HG03469 (cell line): ENCODE data around the gene CACNA1C.

Source experiments
- ATAC-seq: cut with Tn5 transposase; IDR thresholded peaks from one replicate; pipeline ENCODE4 v1.9.1; 2021; ENCODE audit warnings: mild to moderate bottlenecking, moderate library complexity, moderate number of reproducible peaks; ENCODE audit not compliant: unreplicated experiment

CACNA1C gene

GRCh38 chr12:2644683-2645405, 592.1 kb downstream of the CACNA1C start:
- no peak for ATAC-seq

- ATAC-seq, result no peak
These were observed 592.7 kb downstream of the CACNA1C start for GRCh38 chr12:2645460-2645859.

- ATAC-seq, result no peak
These were observed 593.6 kb downstream of the CACNA1C start for GRCh38 chr12:2646341-2646740.

- no peak for ATAC-seq
These were observed 594.4 kb downstream of the CACNA1C start for GRCh38 chr12:2647186-2647585.

GRCh38 chr12:2648406-2648805, 595.6 kb downstream of the CACNA1C start:
- ATAC-seq, result no peak

GRCh38 chr12:2649201-2650030, 596.6 kb downstream of the CACNA1C start:
- ATAC-seq, result no peak

- ATAC-seq, result no peak
These were observed 597.7 kb downstream of the CACNA1C start for GRCh38 chr12:2650261-2651067.

GRCh38 chr12:2651068-2651965, 598.5 kb downstream of the CACNA1C start:
- no peak for ATAC-seq

- ATAC-seq, result no peak
These were observed 599.2 kb downstream of the CACNA1C start for GRCh38 chr12:2652011-2652400.

GRCh38 chr12:2652401-2653081, 599.8 kb downstream of the CACNA1C start:
- no peak for ATAC-seq

- ATAC-seq, result no peak
These were observed 600.7 kb downstream of the CACNA1C start for GRCh38 chr12:2653461-2653965.

GRCh38 chr12:2654311-2654710, 601.5 kb downstream of the CACNA1C start:
- ATAC-seq, result no peak

GRCh38 chr12:2654741-2655140, 602.0 kb downstream of the CACNA1C start:
- ATAC-seq, result no peak

GRCh38 chr12:2662524-2662923, 609.7 kb downstream of the CACNA1C start:
- ATAC-seq, result no peak

GRCh38 chr12:2664721-2665577, 612.2 kb downstream of the CACNA1C start:
- no peak for ATAC-seq

GRCh38 chr12:2666411-2666810, 613.6 kb downstream of the CACNA1C start:
- no peak for ATAC-seq

GRCh38 chr12:2666846-2667245, 614.1 kb downstream of the CACNA1C start:
- no peak for ATAC-seq

GRCh38 chr12:2667716-2668440, 615.1 kb downstream of the CACNA1C start:
- no peak for ATAC-seq
